ENCODE data around the gene ARL13B. TPM values are rescaled to one million over a fixed set of nuclear protein-coding genes. Genes with fewer than 3 reads are reported as not detected.

The ARL13B gene
- total RNA-seq, 1 experiment from 2014 or later, result 7.6 TPM

GRCh38 chr3:94089126-94089525, 109.2 kb downstream of the ARL13B start:
- H3K27ac Mint-ChIP-seq (ENCODE audit: unreplicated experiment), result no peak overlapping the region
- DNase-seq, result no peak
- ChIA-PET POLR2A (no interaction called here), CTCF (no interaction called here)
- Histone ChIP-seq H3K9me3 (no peaks in the 10 kb centered on the region), H3K27me3 (replicated peaks; ENCODE audit: control insufficient read depth, insufficient read depth, low read length) (no peaks in the 10 kb centered on the region), H3K4me3 (ENCODE audit: low read depth, low read length) (no peak overlapping the region), H3K4me1 (no peaks in the 10 kb centered on the region), H3K36me3 (ENCODE audit: control insufficient read depth, insufficient read depth, low read length) (no peaks in the 10 kb centered on the region; the same call in 1 of the 2 replicates)
- BruUV-seq (replicated peaks), result no TSS peak
- H3K36me3 Mint-ChIP-seq (ENCODE audit: insufficient read depth, unreplicated experiment), result no peaks in the 10 kb centered on the region
- H3K4me1 Mint-ChIP-seq (ENCODE audit: low read depth, unreplicated experiment), result no peaks in the 10 kb centered on the region
- no peak overlapping the region for H3K4me3 Mint-ChIP-seq (ENCODE audit: unreplicated experiment)
- H3K27me3 Mint-ChIP-seq (ENCODE audit: insufficient read depth, unreplicated experiment), result no peaks in the 10 kb centered on the region
- no peaks in the 10 kb centered on the region for H3K9me3 Mint-ChIP-seq (ENCODE audit: unreplicated experiment)
- intact Hi-C loops (cut with micrococcal nuclease; ENCODE audit: unreplicated experiment), result no loop called here
- no peak for TF ChIP-seq CTCF (IDR thresholded peaks at IDR 0.05; ENCODE audit: insufficient read depth in 1 of 2, low read depth in 1 of 2, low read length in 1 of 2, severe bottlenecking in 1 of 2, unreplicated experiment in 1 of 2)

GRCh38 chr3:94092086-94092485, 112.1 kb downstream of the ARL13B start:
- Mint-ChIP-seq H3K36me3 (ENCODE audit: insufficient read depth, unreplicated experiment) (no peaks in the 10 kb centered on the region), H3K27ac (ENCODE audit: unreplicated experiment) (no peak overlapping the region), H3K4me1 (ENCODE audit: low read depth, unreplicated experiment) (no peaks in the 10 kb centered on the region), H3K27me3 (ENCODE audit: insufficient read depth, unreplicated experiment) (no peaks in the 10 kb centered on the region), H3K4me3 (ENCODE audit: unreplicated experiment) (no peak overlapping the region), H3K9me3 (ENCODE audit: unreplicated experiment) (no peaks in the 10 kb centered on the region)
- H3K4me1 ChIP-seq, result no peaks in the 10 kb centered on the region
- no peak for DNase-seq
- H3K36me3 ChIP-seq (ENCODE audit: control insufficient read depth, insufficient read depth, low read length), result no peaks in the 10 kb centered on the region; the same call in 1 of the 2 replicates
- no peak overlapping the region for H3K4me3 ChIP-seq (ENCODE audit: low read depth, low read length)
- no peaks in the 10 kb centered on the region for H3K27me3 ChIP-seq (replicated peaks; ENCODE audit: control insufficient read depth, insufficient read depth, low read length)
- CTCF ChIA-PET, result no interaction called here
- no peaks in the 10 kb centered on the region for H3K9me3 ChIP-seq
- TF ChIP-seq CTCF (IDR thresholded peaks at IDR 0.05; ENCODE audit: insufficient read depth in 1 of 2, low read depth in 1 of 2, low read length in 1 of 2, severe bottlenecking in 1 of 2, unreplicated experiment in 1 of 2), result no peak
- intact Hi-C loops (cut with micrococcal nuclease; ENCODE audit: unreplicated experiment), result no loop called here
- no TSS peak for BruUV-seq (replicated peaks)
- POLR2A ChIA-PET, result no interaction called here

- no peaks in the 10 kb centered on the region for H3K9me3 ChIP-seq
- no peak for DNase-seq
- POLR2A ChIA-PET, result no interaction called here
- intact Hi-C loops (cut with micrococcal nuclease; ENCODE audit: unreplicated experiment), result no loop called here
- Mint-ChIP-seq H3K27me3 (ENCODE audit: insufficient read depth, unreplicated experiment) (no peaks in the 10 kb centered on the region), H3K4me3 (ENCODE audit: unreplicated experiment) (no peak overlapping the region), H3K4me1 (ENCODE audit: low read depth, unreplicated experiment) (no peaks in the 10 kb centered on the region), H3K36me3 (ENCODE audit: insufficient read depth, unreplicated experiment) (peaks cover 6% of the 10 kb centered on the region), H3K27ac (ENCODE audit: unreplicated experiment) (no peak overlapping the region), H3K9me3 (ENCODE audit: unreplicated experiment) (no peaks in the 10 kb centered on the region)
- no peak overlapping the region for H3K4me3 ChIP-seq (ENCODE audit: low read depth, low read length)
- H3K27me3 ChIP-seq (replicated peaks; ENCODE audit: control insufficient read depth, insufficient read depth, low read length), result no peaks in the 10 kb centered on the region
- H3K36me3 ChIP-seq (ENCODE audit: control insufficient read depth, insufficient read depth, low read length), result no peaks in the 10 kb centered on the region; the same call in 1 of the 2 replicates
- no TSS peak for BruUV-seq (replicated peaks)
- no peaks in the 10 kb centered on the region for H3K4me1 ChIP-seq
- CTCF ChIA-PET, result no interaction called here
- no peak for TF ChIP-seq CTCF (IDR thresholded peaks at IDR 0.05; ENCODE audit: insufficient read depth in 1 of 2, low read depth in 1 of 2, low read length in 1 of 2, severe bottlenecking in 1 of 2, unreplicated experiment in 1 of 2)
Measured at GRCh38 chr3:94093151-94093550, 113.2 kb downstream of the ARL13B start.
